ENCODE results near the gene NLRX1.

The NLRX1 gene

GRCh38 chr11:119158467-119158866 is 10.1 kb upstream of the NLRX1 start:
- TF ChIP-seq SIN3A (IDR thresholded peaks at IDR 0.05; ENCODE audit: borderline replicate concordance, insufficient read depth, low read length) (no peak), POLR2AphosphoS5 (IDR thresholded peaks at IDR 0.05; ENCODE audit: low read depth, low read length) (no peak), REST (IDR thresholded peaks at IDR 0.05; ENCODE audit: insufficient read depth in 1 of 2, low read depth in 2 of 2, low read length in 2 of 2) (no peak), FOXP2 (optimal IDR thresholded peaks at IDR 0.05; ENCODE audit: borderline replicate concordance, extremely low read depth, extremely low read length, insufficient read depth) (no peak), TAF1 (IDR thresholded peaks at IDR 0.05; ENCODE audit: borderline replicate concordance, insufficient read depth, low read length) (no peak)

GRCh38 chr11:119160151-119160550 is 8.4 kb upstream of the NLRX1 start:
- no peak for TF ChIP-seq REST (IDR thresholded peaks at IDR 0.05; ENCODE audit: insufficient read depth in 1 of 2, low read depth in 2 of 2, low read length in 2 of 2)
- no peak for TF ChIP-seq FOXP2 (optimal IDR thresholded peaks at IDR 0.05; ENCODE audit: borderline replicate concordance, extremely low read depth, extremely low read length, insufficient read depth)

DNA sequence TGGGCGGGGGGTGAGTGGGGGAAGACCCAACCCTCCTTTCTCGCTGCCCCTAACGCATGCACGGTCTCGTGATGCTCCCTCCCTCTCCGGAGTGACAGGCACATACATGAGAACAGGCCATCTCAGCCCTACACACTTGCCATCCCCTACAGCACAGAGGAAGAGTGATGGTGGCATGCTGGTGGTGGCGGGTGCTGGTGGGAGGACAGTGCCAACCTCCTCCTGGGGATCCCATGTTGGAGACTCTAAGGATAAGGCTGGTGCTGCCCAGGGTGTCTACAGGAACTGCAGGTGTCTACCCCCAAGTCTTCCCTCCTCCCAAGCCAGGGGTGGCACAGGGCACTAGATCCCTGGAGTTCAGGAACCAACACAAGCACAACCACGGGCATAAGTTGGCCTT is 6.7 kb upstream of the NLRX1 start:
- TF ChIP-seq POLR2AphosphoS5 (IDR thresholded peaks at IDR 0.05; ENCODE audit: low read depth, low read length) (no peak), FOXP2 (optimal IDR thresholded peaks at IDR 0.05; ENCODE audit: borderline replicate concordance, extremely low read depth, extremely low read length, insufficient read depth) (no peak), TAF1 (IDR thresholded peaks at IDR 0.05; ENCODE audit: borderline replicate concordance, insufficient read depth, low read length) (no peak), SIN3A (IDR thresholded peaks at IDR 0.05; ENCODE audit: borderline replicate concordance, insufficient read depth, low read length) (no peak), REST (IDR thresholded peaks at IDR 0.05; ENCODE audit: insufficient read depth in 1 of 2, low read depth in 2 of 2, low read length in 2 of 2) (no peak)

- TF ChIP-seq FOXP2 (optimal IDR thresholded peaks at IDR 0.05; ENCODE audit: borderline replicate concordance, extremely low read depth, extremely low read length, insufficient read depth) (no peak), POLR2AphosphoS5 (IDR thresholded peaks at IDR 0.05; ENCODE audit: low read depth, low read length) (no peak), TAF1 (IDR thresholded peaks at IDR 0.05; ENCODE audit: borderline replicate concordance, insufficient read depth, low read length) (no peak)
Observed at GRCh38 chr11:119166368-119167076, 2.0 kb upstream of the NLRX1 start.

- TF ChIP-seq REST (IDR thresholded peaks at IDR 0.05; ENCODE audit: insufficient read depth in 1 of 2, low read depth in 2 of 2, low read length in 2 of 2) = no peak
- TF ChIP-seq FOXP2 (optimal IDR thresholded peaks at IDR 0.05; ENCODE audit: borderline replicate concordance, extremely low read depth, extremely low read length, insufficient read depth) = no peak
- no peak for TF ChIP-seq TAF1 (IDR thresholded peaks at IDR 0.05; ENCODE audit: borderline replicate concordance, insufficient read depth, low read length)
- TF ChIP-seq SIN3A (IDR thresholded peaks at IDR 0.05; ENCODE audit: borderline replicate concordance, insufficient read depth, low read length) = no peak
- no peak for TF ChIP-seq POLR2AphosphoS5 (IDR thresholded peaks at IDR 0.05; ENCODE audit: low read depth, low read length)
Observed at GRCh38 chr11:119167933-119168332, 592 bp upstream of the NLRX1 start.
